Measurements from ENCODE around the gene CYTH3. TPM values are rescaled to one million over a fixed set of nuclear protein-coding genes. Genes with fewer than 3 reads are reported as not detected.
"Not testable (repeated sequence)": the region's sequence is repeated elsewhere in the genome, so short reads cannot be mapped to it uniquely, and the experiment has no call there.

The CYTH3 gene
- total and polyA plus RNA-seq, 2 donors (not counting 1 experiment from before 2014, with no cell fraction given), result 39.1 to 73.3 TPM

- Histone ChIP-seq H3K4me3 (replicated peaks in 1 of 4; ENCODE audit: control extremely low read depth in 1 of 4, insufficient read depth in 1 of 4, low read depth in 3 of 4, low read length in 4 of 4) (no peak overlapping the region), H3K79me2 (ENCODE audit: control insufficient read depth, insufficient read depth, low read length) (no peaks in the 10 kb centered on the region), H3K27ac (ENCODE audit: insufficient read depth, low read length) (no peak overlapping the region), H3K36me3 (ENCODE audit: control insufficient read depth, insufficient read depth, low read length) (no peaks in the 10 kb centered on the region), H3K9me3 (ENCODE audit: control insufficient read depth, insufficient read depth, low read depth, low read length) (no peaks in the 10 kb centered on the region), H4K20me1 (ENCODE audit: control insufficient read depth, extremely low read depth, insufficient read depth, low read length) (no peaks in the 10 kb centered on the region), H3K4me1 (ENCODE audit: control insufficient read depth, extremely low read depth, insufficient read depth, low read length) (peaks cover 5% of the 10 kb centered on the region), H3K4me2 (ENCODE audit: extremely low read depth, insufficient read depth, low read length) (no peak overlapping the region), H2AFZ (ENCODE audit: low read length) (no peak overlapping the region), H3K27me3 (ENCODE audit: control insufficient read depth, insufficient read depth, low read length) (no peaks in the 10 kb centered on the region), H3K9ac (ENCODE audit: insufficient read depth, low read length) (no peak overlapping the region)
- TF ChIP-seq CTCF (conservative IDR thresholded peaks at IDR 0.05 in 1 of 2, IDR thresholded peaks at IDR 0.05 in 1 of 2; ENCODE audit: low read depth in 1 of 2, low read length in 2 of 2) (no peak), EZH2 (IDR thresholded peaks at IDR 0.05; ENCODE audit: low read length, missing control alignments) (no peak)
- no peak for DNase-seq (ENCODE audit: low read depth in 2 of 2)
Measured at GRCh38 chr7:6305330-6305729, 32.9 kb upstream of the CYTH3 start.

GRCh38 chr7:6301446-6301845 lies 29.0 kb upstream of the CYTH3 start:
- H3K79me2 ChIP-seq (ENCODE audit: control insufficient read depth, insufficient read depth, low read length); H3K27ac ChIP-seq (ENCODE audit: insufficient read depth, low read length); H2AFZ ChIP-seq (ENCODE audit: low read length): not testable (repeated sequence)

GRCh38 chr7:6299774-6300173 lies 27.4 kb upstream of the CYTH3 start:
- Histone ChIP-seq H4K20me1 (ENCODE audit: control insufficient read depth, extremely low read depth, insufficient read depth, low read length) (no peaks in the 10 kb centered on the region), H3K36me3 (ENCODE audit: control insufficient read depth, insufficient read depth, low read length) (no peaks in the 10 kb centered on the region), H3K4me1 (ENCODE audit: control insufficient read depth, extremely low read depth, insufficient read depth, low read length) (no peaks in the 10 kb centered on the region), H3K4me2 (ENCODE audit: extremely low read depth, insufficient read depth, low read length) (no peak overlapping the region), H3K4me3 (replicated peaks in 1 of 4; ENCODE audit: control extremely low read depth in 1 of 4, insufficient read depth in 1 of 4, low read depth in 3 of 4, low read length in 4 of 4) (no peak overlapping the region), H3K9ac (ENCODE audit: insufficient read depth, low read length) (no peak overlapping the region), H3K79me2 (ENCODE audit: control insufficient read depth, insufficient read depth, low read length) (no peaks in the 10 kb centered on the region), H3K9me3 (ENCODE audit: control insufficient read depth, insufficient read depth, low read depth, low read length) (no peaks in the 10 kb centered on the region), H3K27ac (ENCODE audit: insufficient read depth, low read length) (no peak overlapping the region), H3K27me3 (ENCODE audit: control insufficient read depth, insufficient read depth, low read length) (no peaks in the 10 kb centered on the region), H2AFZ (ENCODE audit: low read length) (no peak overlapping the region)
- TF ChIP-seq EZH2 (IDR thresholded peaks at IDR 0.05; ENCODE audit: low read length, missing control alignments) (no peak), CTCF (conservative IDR thresholded peaks at IDR 0.05 in 1 of 2, IDR thresholded peaks at IDR 0.05 in 1 of 2; ENCODE audit: low read depth in 1 of 2, low read length in 2 of 2) (no peak)
- DNase-seq (ENCODE audit: low read depth in 2 of 2), result no peak

More at GRCh38 chr7:6301446-6301845, 29.0 kb upstream of the CYTH3 start:
- not testable (repeated sequence) for H4K20me1 ChIP-seq (ENCODE audit: control insufficient read depth, extremely low read depth, insufficient read depth, low read length); H3K27me3 ChIP-seq (ENCODE audit: control insufficient read depth, insufficient read depth, low read length); H3K9me3 ChIP-seq (ENCODE audit: control insufficient read depth, insufficient read depth, low read depth, low read length); DNase-seq (ENCODE audit: low read depth in 2 of 2); H3K36me3 ChIP-seq (ENCODE audit: control insufficient read depth, insufficient read depth, low read length); H3K9ac ChIP-seq (ENCODE audit: insufficient read depth, low read length); H3K4me3 ChIP-seq (replicated peaks in 1 of 4; ENCODE audit: control extremely low read depth in 1 of 4, insufficient read depth in 1 of 4, low read depth in 3 of 4, low read length in 4 of 4); H3K4me1 ChIP-seq (ENCODE audit: control insufficient read depth, extremely low read depth, insufficient read depth, low read length); H3K4me2 ChIP-seq (ENCODE audit: extremely low read depth, insufficient read depth, low read length)

Data from fibroblast of lung (primary cell).